Endothelial cell of umbilical vein (primary cell): ENCODE results near the gene CCL4. TPM values are rescaled to one million over a fixed set of nuclear protein-coding genes. Genes with fewer than 3 reads are reported as not detected.

Experiments
- BruUV-seq: library from RNA; stranded (reverse); fragments of 400-500 nt; replicated peaks from 2 replicates; lab custom pipeline; 2021; lab: Mats Ljungman, UMichigan
- CTCF ChIA-PET: fragments of 300-600, 350-600 bp; sonication (Branson Sonifier 250); formaldehyde crosslinking; loops from one replicate; lab custom pipeline; 2021; ENCODE audit warnings: antibody characterized with exemption, inconsistent platforms; lab: Charles Lee
- POLR2A ChIA-PET: fragments of 300-600, 350-600 bp; sonication (Branson Sonifier 250); formaldehyde crosslinking; loops from one replicate; lab custom pipeline; 2021; ENCODE audit warnings: antibody characterized with exemption, inconsistent platforms; lab: Charles Lee
- DNase-seq: peaks from one replicate; pipeline ENCODE4 v3.0.0-alpha.2; 2011; ENCODE audit warnings: low read depth, low spot score
- FAIRE-seq: peaks from 2 replicates; lab custom pipeline; 2011; peaks lifted over from hg19 to GRCh38; lab: Jason Lieb, UNC
- H2AFZ ChIP-seq: 2 replicates; pipeline ENCODE4 v1.6.0; 2012; ENCODE audit warnings: low read depth, low read length, control low read depth, inconsistent platforms
- H3K27ac ChIP-seq: 2 replicates; pipeline ENCODE4 v1.5.1; 2011; ENCODE audit warnings: low read depth, mild to moderate bottlenecking, control low read depth, low read length, moderate library complexity; ENCODE audit not compliant: insufficient read depth
- H3K27me3 ChIP-seq, 2 experiments: 2 replicates each; pipeline versions ENCODE4 v1.6.0 to v1.6.1; 2011; ENCODE audit warnings: low read length in 2 of 2, mixed read lengths in 1 of 2; ENCODE audit not compliant: control insufficient read depth in 2 of 2, insufficient read depth in 2 of 2
- H3K36me3 ChIP-seq, 2 experiments: 2 replicates in 1 of 2; 3 replicates in 1 of 2; pipeline ENCODE4 v1.5.1; 2011; ENCODE audit warnings: low read length in 2 of 2, mild to moderate bottlenecking in 1 of 2, moderate library complexity in 1 of 2; ENCODE audit not compliant: control insufficient read depth in 2 of 2, insufficient read depth in 2 of 2; ENCODE audit errors: extremely low read depth in 1 of 2
- H3K4me1 ChIP-seq: 3 replicates; pipeline ENCODE4 v1.5.1; 2011; ENCODE audit warnings: mild to moderate bottlenecking, low read length; ENCODE audit not compliant: control insufficient read depth, insufficient read depth; ENCODE audit errors: extremely low read depth
- H3K4me2 ChIP-seq: 2 replicates; pipeline ENCODE4 v1.6.1; 2011; ENCODE audit warnings: low read length, control low read depth, mixed read lengths; ENCODE audit not compliant: insufficient read depth
- H3K4me3 ChIP-seq, 3 experiments: fragments of 200-600 bp in 1 of 3; sonication (generic), shearing (Covaris generic) in 1 of 3; replicated peaks in 1 of 3; 2 replicates each; pipeline ENCODE4 v1.5.1; 2011 to 2016; ENCODE audit warnings: control low read depth in 3 of 3, low read length in 3 of 3, mild to moderate bottlenecking in 2 of 3, inconsistent platforms in 1 of 3, low read depth in 1 of 3, moderate library complexity in 1 of 3; ENCODE audit not compliant: insufficient read depth in 1 of 3
- H3K79me2 ChIP-seq: 2 replicates; pipeline ENCODE4 v1.6.0; 2012; ENCODE audit warnings: low read length, inconsistent platforms; ENCODE audit not compliant: control insufficient read depth, insufficient read depth
- H3K9ac ChIP-seq: replicated peaks from 2 replicates; pipeline ENCODE3; 2011; ENCODE audit warnings: low read length, control low read depth; ENCODE audit not compliant: insufficient read depth; ENCODE audit errors: extremely low read depth
- H3K9me1 ChIP-seq: replicated peaks from 3 replicates; pipeline ENCODE4 v1.6.0; 2011; ENCODE audit warnings: mild to moderate bottlenecking, low read length; ENCODE audit not compliant: control insufficient read depth, insufficient read depth; ENCODE audit errors: extremely low read depth
- H3K9me3 ChIP-seq: replicated peaks from 2 replicates; pipeline ENCODE4 v1.5.1; 2012; ENCODE audit warnings: low read length, inconsistent platforms; ENCODE audit not compliant: control insufficient read depth, insufficient read depth
- H4K20me1 ChIP-seq: replicated peaks from 2 replicates; pipeline ENCODE3; 2011; ENCODE audit warnings: mild to moderate bottlenecking, low read length; ENCODE audit not compliant: control insufficient read depth, insufficient read depth; ENCODE audit errors: extremely low read depth
- EZH2 ChIP-seq: IDR thresholded peaks from 2 replicates; pipeline ENCODE4 v1.6.1; 2012; ENCODE audit warnings: borderline replicate concordance, low read depth, mild to moderate bottlenecking, moderate library complexity, low read length, inconsistent platforms; ENCODE audit not compliant: severe bottlenecking
- FOS ChIP-seq: IDR thresholded peaks from 2 replicates; pipeline ENCODE4 v1.6.1; 2011; ENCODE audit warnings: mild to moderate bottlenecking, low read length, moderate library complexity, borderline replicate concordance; ENCODE audit not compliant: insufficient read depth
- GATA2 ChIP-seq: IDR thresholded peaks from 2 replicates; pipeline ENCODE4 v1.7.0; 2011; ENCODE audit warnings: low read depth, mild to moderate bottlenecking, moderate library complexity, mixed read lengths, low read length; ENCODE audit not compliant: insufficient read length, insufficient read depth
- JUN ChIP-seq: IDR thresholded peaks from 2 replicates; pipeline ENCODE4 v1.6.1; 2011; ENCODE audit warnings: borderline replicate concordance, low read depth; ENCODE audit not compliant: insufficient read length, insufficient read depth
- MYC ChIP-seq: IDR thresholded peaks from one replicate; pipeline ENCODE4 v1.6.1; 2011; ENCODE audit warnings: mild to moderate bottlenecking, low read depth, low read length
- POLR2A ChIP-seq: IDR thresholded peaks from 2 replicates; pipeline ENCODE4 v1.6.1; 2012; ENCODE audit warnings: low read depth, mild to moderate bottlenecking, control low read depth, low read length
- POLR2AphosphoS5 ChIP-seq: IDR thresholded peaks from 2 replicates; pipeline ENCODE4 v1.6.1; 2012; ENCODE audit warnings: low read depth, mild to moderate bottlenecking, control low read depth, low read length, moderate library complexity; ENCODE audit not compliant: insufficient read depth
- dilution Hi-C: fragments of 300-500 bp; cut with MboI; formaldehyde crosslinking; loops from one replicate; pipeline ENCODE4 v1.15.0; 2019; ENCODE audit warnings: low sequenced_read_pairs; ENCODE audit not compliant: extremely low pct_ligation_motif_present
- intact Hi-C: fragments of 100-400 bp; cut with micrococcal nuclease; formaldehyde crosslinking; loops from one replicate; pipeline ENCODE4 v1.10.0; 2022
- polyA plus RNA-seq, 4 experiments: library from polyadenylated mRNA; depleted of rRNA in 3 of 4; stranded (reverse) in 3 of 4; unstranded in 1 of 4; fragments of >200 nt; gene quantifications; 2 replicates each; pipeline versions ENCODE4 v1.2.1 to v1.2.3, GENCODE V29; 2011 to 2012; ENCODE audit warnings: missing spikeins in 1 of 4
- total RNA-seq: library from RNA; stranded (reverse); gene quantifications from 2 replicates; pipeline ENCODE4 v1.2.3, GENCODE V29; 2021
- TF ChIP-seq, protein P1 (sequence below), 2 donors: IDR thresholded peaks; 1 replicate in 1 of 2; 2 replicates in 1 of 2; pipeline ENCODE4 v1.5.1; 2011; ENCODE audit warnings: low read length in 2 of 2, mild to moderate bottlenecking in 2 of 2, moderate library complexity in 2 of 2, control low read depth in 1 of 2, inconsistent platforms in 1 of 2, low read depth in 1 of 2; ENCODE audit not compliant: insufficient read depth in 1 of 2; ENCODE audit errors: extremely low read depth in 1 of 2
- TF ChIP-seq, protein P2 (sequence below): IDR thresholded peaks from 2 replicates; pipeline ENCODE4 v1.6.1; 2011; ENCODE audit not compliant: insufficient read depth, insufficient read length

The CCL4 gene
- total and polyA plus RNA-seq, 2 donors (not counting 3 experiments of a cell fraction or from before 2014, with no cell fraction given) = not detected

DNA sequence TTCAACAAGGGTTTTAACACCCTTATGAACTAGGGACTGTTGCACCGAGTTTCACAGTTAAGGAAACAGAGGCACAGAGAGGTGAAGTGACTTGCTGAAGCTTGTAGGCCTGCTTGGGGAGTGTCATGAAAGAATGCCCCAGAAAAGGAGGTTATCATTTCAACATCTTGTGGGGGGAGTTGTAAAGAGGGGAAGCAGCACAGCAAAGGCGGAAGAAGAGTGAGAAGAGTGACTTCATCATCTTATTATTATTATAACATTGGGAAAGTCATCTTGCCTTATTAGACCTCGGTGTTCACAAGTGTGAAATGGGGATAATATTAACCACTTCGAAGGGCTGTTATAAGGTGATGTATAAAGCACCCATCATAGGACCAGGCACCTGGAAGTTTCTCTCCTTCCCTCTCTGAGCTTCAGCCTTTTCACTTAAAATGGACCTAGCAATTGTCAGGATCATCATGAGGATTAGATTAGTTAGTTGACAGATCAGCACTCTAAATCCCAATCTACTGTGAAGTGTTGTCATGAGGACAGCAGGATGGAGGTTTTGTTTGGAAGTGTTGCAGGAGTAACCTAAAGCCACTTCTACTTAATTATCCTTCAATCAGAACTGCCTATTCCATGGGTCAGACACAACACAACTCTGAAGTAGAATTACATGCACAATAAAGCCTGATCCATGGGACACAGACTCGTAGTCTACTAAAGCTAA is 2.3 kb downstream of the CCL4 start:
- Histone ChIP-seq H3K4me2 (no peak overlapping the region), H4K20me1 (no peaks in the 10 kb centered on the region), H3K27me3 (no peaks in the 10 kb centered on the region), H3K79me2 (no peaks in the 10 kb centered on the region), H3K36me3 (no peaks in the 10 kb centered on the region), H2AFZ (no peak overlapping the region), H3K27ac (no peak overlapping the region), H3K9me3 (no peaks in the 10 kb centered on the region), H3K9ac (no peak overlapping the region), H3K4me3 (no peak overlapping the region), H3K9me1 (no peaks in the 10 kb centered on the region), H3K4me1 (no peaks in the 10 kb centered on the region)
- DNase-seq = no peak
- dilution Hi-C loops = no loop called here
- no peak for TF ChIP-seq GATA2
- no peak for TF ChIP-seq POLR2A
- no peak for TF ChIP-seq JUN
- TF ChIP-seq EZH2 = no peak
- TF ChIP-seq FOS = no peak
- no peak for TF ChIP-seq POLR2AphosphoS5
- TF ChIP-seq, protein P1, sequence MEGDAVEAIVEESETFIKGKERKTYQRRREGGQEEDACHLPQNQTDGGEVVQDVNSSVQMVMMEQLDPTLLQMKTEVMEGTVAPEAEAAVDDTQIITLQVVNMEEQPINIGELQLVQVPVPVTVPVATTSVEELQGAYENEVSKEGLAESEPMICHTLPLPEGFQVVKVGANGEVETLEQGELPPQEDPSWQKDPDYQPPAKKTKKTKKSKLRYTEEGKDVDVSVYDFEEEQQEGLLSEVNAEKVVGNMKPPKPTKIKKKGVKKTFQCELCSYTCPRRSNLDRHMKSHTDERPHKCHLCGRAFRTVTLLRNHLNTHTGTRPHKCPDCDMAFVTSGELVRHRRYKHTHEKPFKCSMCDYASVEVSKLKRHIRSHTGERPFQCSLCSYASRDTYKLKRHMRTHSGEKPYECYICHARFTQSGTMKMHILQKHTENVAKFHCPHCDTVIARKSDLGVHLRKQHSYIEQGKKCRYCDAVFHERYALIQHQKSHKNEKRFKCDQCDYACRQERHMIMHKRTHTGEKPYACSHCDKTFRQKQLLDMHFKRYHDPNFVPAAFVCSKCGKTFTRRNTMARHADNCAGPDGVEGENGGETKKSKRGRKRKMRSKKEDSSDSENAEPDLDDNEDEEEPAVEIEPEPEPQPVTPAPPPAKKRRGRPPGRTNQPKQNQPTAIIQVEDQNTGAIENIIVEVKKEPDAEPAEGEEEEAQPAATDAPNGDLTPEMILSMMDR (IDR thresholded peaks at IDR 0.05; ENCODE audit: extremely low read depth in 1 of 2, insufficient read depth in 1 of 2, low read depth in 1 of 2, low read length in 2 of 2) = no peak
- TF ChIP-seq MYC = no peak
- TF ChIP-seq, protein P2, sequence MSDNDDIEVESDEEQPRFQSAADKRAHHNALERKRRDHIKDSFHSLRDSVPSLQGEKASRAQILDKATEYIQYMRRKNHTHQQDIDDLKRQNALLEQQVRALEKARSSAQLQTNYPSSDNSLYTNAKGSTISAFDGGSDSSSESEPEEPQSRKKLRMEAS = no peak
- FAIRE-seq = no peak
- intact Hi-C loops = no loop called here
- CTCF ChIA-PET = no interaction called here
- no TSS peak for BruUV-seq
- POLR2A ChIA-PET = no interaction called here
